Left renal pelvis (tissue), 4 donors: ENCODE measurements around the gene DRC7. TPM values are rescaled to one million over a fixed set of nuclear protein-coding genes. Genes with fewer than 3 reads are reported as not detected.
A peak's percentile ranks its signal among the peaks of the same experiment; 100 is the strongest.

Source experiments
- DNase-seq, 4 donors: peaks; one replicate each; pipeline ENCODE4 v3.0.0-alpha.2; 2013; ENCODE audit warnings: low read depth in 4 of 4, low spot score in 3 of 4
- polyA plus RNA-seq, 4 donors: library from polyadenylated mRNA; unstranded; fragments of 120-200 nt; gene quantifications; one replicate each; pipeline ENCODE4 v1.2.1, GENCODE V29; 2013; ENCODE audit not compliant: insufficient read length in 4 of 4

The DRC7 gene
- polyA plus RNA-seq, 4 donors, result 0.16 to 3.9 (median 2.7) TPM

- DNase-seq, result peak in 1 of 4 donors; percentile 21
Observed at GRCh38 chr16:57689762-57690558, 4.6 kb upstream of the DRC7 start.

GRCh38 chr16:57690782-57691471, 3.7 kb upstream of the DRC7 start:
- DNase-seq, result no peak

GRCh38 chr16:57692636-57693035, 2.0 kb upstream of the DRC7 start:
- DNase-seq, result no peak

GRCh38 chr16:57693550-57693949, 1.1 kb upstream of the DRC7 start:
- no peak for DNase-seq

GRCh38 chr16:57694231-57694724, 328 bp upstream of the DRC7 start:
- DNase-seq, result no peak

- DNase-seq, result no peak
Observed at GRCh38 chr16:57695680-57696069, 1.1 kb downstream of the DRC7 start.

- DNase-seq, result no peak
Observed at GRCh38 chr16:57696240-57696639, 1.6 kb downstream of the DRC7 start.

GRCh38 chr16:57697896-57698537, 3.4 kb downstream of the DRC7 start:
- no peak for DNase-seq

GRCh38 chr16:57698812-57699405, 4.3 kb downstream of the DRC7 start:
- no peak for DNase-seq

GRCh38 chr16:57699481-57699880, 4.9 kb downstream of the DRC7 start:
- no peak for DNase-seq

- no peak for DNase-seq
Observed at GRCh38 chr16:57699899-57700298, 5.3 kb downstream of the DRC7 start.

- DNase-seq, result no peak
Observed at GRCh38 chr16:57700781-57701551, 6.4 kb downstream of the DRC7 start.

- DNase-seq, result peak in 1 of 4 donors; percentile 35
Observed at GRCh38 chr16:57701759-57702371, 7.3 kb downstream of the DRC7 start.

GRCh38 chr16:57703416-57704010, 8.9 kb downstream of the DRC7 start:
- DNase-seq, result no peak

GRCh38 chr16:57704011-57704904, 9.7 kb downstream of the DRC7 start:
- DNase-seq, result no peak

- no peak for DNase-seq
Observed at GRCh38 chr16:57704905-57705852, 10.6 kb downstream of the DRC7 start.

GRCh38 chr16:57706717-57707116, 12.1 kb downstream of the DRC7 start:
- no peak for DNase-seq
